Subcutaneous abdominal adipose tissue (tissue), 5 donors: ENCODE measurements around the gene ARPC1A.
A peak's percentile ranks its signal among the peaks of the same experiment; 100 is the strongest.
"Not testable (repeated sequence)": the region's sequence is repeated elsewhere in the genome, so short reads cannot be mapped to it uniquely, and the experiment has no call there.

Source experiments
- H3K27ac ChIP-seq: one replicate; pipeline ENCODE4 v1.7.0; 2013; ENCODE audit warnings: low read depth, mild to moderate bottlenecking, inconsistent platforms, low read length, moderate library complexity
- H3K27me3 ChIP-seq, 5 donors: one replicate each; pipeline ENCODE4 v1.7.0; 2013; ENCODE audit warnings: low read length in 5 of 5, inconsistent platforms in 1 of 5; ENCODE audit not compliant: control insufficient read depth in 5 of 5, insufficient read depth in 4 of 5
- H3K36me3 ChIP-seq, 5 donors: one replicate each; pipeline ENCODE4 v1.7.0; 2013; ENCODE audit warnings: low read length in 5 of 5; ENCODE audit not compliant: control insufficient read depth in 5 of 5, insufficient read depth in 5 of 5
- H3K4me1 ChIP-seq, 5 donors: one replicate each; pipeline ENCODE4 v1.7.0; 2013; ENCODE audit warnings: low read length in 5 of 5, mild to moderate bottlenecking in 3 of 5, moderate library complexity in 1 of 5; ENCODE audit not compliant: control insufficient read depth in 5 of 5, insufficient read depth in 5 of 5
- H3K4me3 ChIP-seq, 5 donors: one replicate each; pipeline ENCODE4 v1.7.0; 2013; ENCODE audit warnings: low read length in 5 of 5, low read depth in 1 of 5
- H3K9ac ChIP-seq, 5 donors: one replicate each; pipeline ENCODE4 v1.7.0; 2013; ENCODE audit warnings: low read length in 5 of 5, mild to moderate bottlenecking in 4 of 5, moderate library complexity in 3 of 5
- H3K9me3 ChIP-seq, 5 donors: one replicate each; pipeline ENCODE4 v1.7.0; 2013; ENCODE audit warnings: low read length in 5 of 5; ENCODE audit not compliant: control insufficient read depth in 5 of 5
- donor health status: healthy.
- donor health status: healthy.
- donor health status: healthy.
- donor health status: healthy.
- donor health status: healthy.

The ARPC1A gene

DNA sequence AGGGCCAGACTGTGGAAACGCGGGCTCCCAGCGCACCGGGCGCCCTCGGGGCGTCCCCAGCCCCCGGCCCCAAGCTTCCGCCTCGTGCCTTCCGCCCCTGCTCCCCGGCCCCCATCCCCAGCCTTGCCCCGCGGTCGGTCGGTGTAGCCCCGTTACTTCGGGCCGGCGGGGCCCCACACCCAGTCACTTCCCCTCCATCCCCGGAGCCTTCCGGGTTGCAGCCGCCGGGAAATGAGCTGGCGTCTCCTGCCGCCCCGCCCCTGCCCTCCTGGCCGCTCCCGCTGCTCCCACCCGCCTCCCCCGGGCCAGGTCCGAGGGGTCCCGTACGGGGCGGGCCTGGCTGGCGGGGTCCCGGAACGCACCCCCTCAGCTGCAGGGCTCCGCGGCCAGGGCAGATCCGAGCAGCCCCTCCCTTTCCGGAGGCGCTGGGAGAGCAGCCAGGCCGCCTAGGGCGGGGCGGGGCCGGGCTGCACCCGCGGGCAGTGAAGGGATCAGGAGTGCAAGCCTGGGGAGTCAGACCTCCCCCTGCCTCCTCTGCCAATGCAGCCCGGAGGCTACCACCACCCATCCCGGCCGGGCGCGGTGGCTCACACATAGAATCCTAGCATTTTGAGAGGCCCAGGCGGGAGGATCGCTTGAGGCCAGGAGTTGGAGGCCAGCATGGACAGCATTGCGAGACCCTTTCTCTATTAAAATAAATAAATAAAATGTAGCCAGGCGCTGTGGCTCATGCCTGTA, 49.5 kb downstream of the ARPC1A start:
- Histone ChIP-seq H3K27ac (peak overlapping the region; percentile 75), H3K36me3 (peaks cover 0 to 11% (median 0%) of the 10 kb centered on the region in 5 donors), H3K9me3 (no peaks in the 10 kb centered on the region), H3K9ac (peak overlapping the region in 3 of 5 donors; percentile 43 to 66 (median 55)), H3K27me3 (no peaks in the 10 kb centered on the region), H3K4me3 (peak overlapping the region in 4 of 5 donors; percentile 65 to 86 (median 78)), H3K4me1 (peaks cover 8 to 40% (median 34%) of the 10 kb centered on the region in 5 donors)

GRCh38 chr7:99379043-99379577, 53.4 kb downstream of the ARPC1A start:
- Histone ChIP-seq H3K9ac (peak overlapping the region; percentile 43 to 81 (median 76)), H3K36me3 (peaks cover 0 to 17% (median 10%) of the 10 kb centered on the region in 5 donors), H3K4me1 (peaks cover 10 to 47% (median 41%) of the 10 kb centered on the region in 5 donors), H3K27me3 (no peaks in the 10 kb centered on the region), H3K4me3 (peak overlapping the region in 4 of 5 donors; percentile 51 to 56 (median 55)), H3K9me3 (no peaks in the 10 kb centered on the region), H3K27ac (peak overlapping the region; percentile 98)

DNA sequence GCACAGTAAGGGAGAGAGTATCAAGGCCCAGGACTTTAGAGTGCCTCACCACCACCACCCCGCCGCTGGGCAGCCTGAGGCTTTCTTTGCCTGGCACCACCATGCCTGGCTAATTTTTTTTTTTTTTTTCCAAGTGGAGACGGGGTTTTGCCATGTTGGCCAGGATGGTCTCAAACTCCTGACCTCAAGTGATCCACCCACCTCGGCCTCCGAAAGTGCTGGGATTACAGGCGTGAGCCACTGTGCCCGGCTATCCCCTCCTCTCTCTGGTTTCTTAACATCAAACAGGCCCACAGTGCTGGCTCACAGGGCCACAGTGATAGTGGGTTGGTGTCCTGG, 54.0 kb downstream of the ARPC1A start:
- not testable (repeated sequence) for H3K27me3 ChIP-seq, H3K9me3 ChIP-seq
- peaks cover 10 to 44% (median 38%) of the 10 kb centered on the region in 5 donors for H3K4me1 ChIP-seq
- H3K36me3 ChIP-seq, result peaks cover 0 to 17% (median 10%) of the 10 kb centered on the region in 5 donors
- peak overlapping the region; percentile 98 for H3K27ac ChIP-seq
- H3K4me3 ChIP-seq, result peak overlapping the region; percentile 38 to 56 (median 54)
- H3K9ac ChIP-seq, result peak overlapping the region; percentile 43 to 81 (median 76)

GRCh38 chr7:99380032-99380822, 54.5 kb downstream of the ARPC1A start:
- Histone ChIP-seq H3K27ac (peak overlapping the region; percentile 98), H3K9ac (peak overlapping the region in 4 of 5 donors; percentile 43 to 81 (median 58)), H3K9me3 (no peaks in the 10 kb centered on the region), H3K27me3 (no peaks in the 10 kb centered on the region), H3K36me3 (peaks cover 0 to 17% (median 10%) of the 10 kb centered on the region in 5 donors), H3K4me3 (peak overlapping the region; percentile 38 to 56 (median 51)), H3K4me1 (peaks cover 10 to 43% (median 38%) of the 10 kb centered on the region in 5 donors)

DNA sequence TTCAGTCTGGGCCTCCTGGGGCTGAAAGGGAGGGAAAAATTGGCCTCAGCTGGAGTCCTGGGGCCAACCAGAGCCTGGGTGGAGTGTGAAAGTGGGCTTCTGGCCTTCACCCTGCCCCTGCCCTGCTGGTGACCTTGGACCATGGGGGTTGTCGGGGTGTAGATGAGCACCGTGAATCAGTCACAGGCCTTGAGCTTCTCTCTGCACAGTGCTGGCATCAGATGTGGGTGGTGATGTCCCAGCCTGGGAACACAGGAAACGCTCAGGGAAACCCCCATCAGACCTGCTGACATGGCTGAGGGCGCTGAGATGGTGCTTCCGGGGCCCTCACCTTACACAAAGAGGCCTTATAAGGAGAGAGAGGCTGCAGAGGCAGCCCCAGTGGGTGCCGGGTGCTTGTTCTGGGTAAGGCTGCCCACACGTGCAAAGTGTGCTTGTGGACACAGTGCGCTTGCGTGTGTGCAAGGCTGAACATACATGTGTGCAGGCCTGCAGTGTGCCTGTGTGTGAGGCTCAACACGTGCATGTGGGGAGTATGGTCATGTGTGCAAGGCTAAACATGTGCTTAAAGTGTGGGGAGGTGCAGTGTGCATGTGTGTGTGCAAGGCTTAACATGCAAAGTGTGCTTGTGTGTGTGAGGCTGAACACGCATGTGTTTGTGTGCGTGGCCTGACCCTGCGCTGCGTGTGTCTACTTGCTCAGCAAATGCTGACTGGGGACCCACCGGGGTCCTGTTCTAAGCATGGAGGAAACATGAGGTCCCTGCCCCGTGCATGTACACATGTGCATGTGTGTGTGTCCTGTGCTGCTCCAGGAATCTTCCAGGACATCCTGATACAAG, 55.3 kb downstream of the ARPC1A start:
- Histone ChIP-seq H3K9ac (peak overlapping the region in 3 of 5 donors; percentile 5 to 64 (median 52)), H3K4me3 (peak overlapping the region in 4 of 5 donors; percentile 3 to 56 (median 43)), H3K36me3 (peaks cover 0 to 21% (median 13%) of the 10 kb centered on the region in 5 donors), H3K27me3 (no peaks in the 10 kb centered on the region), H3K9me3 (no peaks in the 10 kb centered on the region), H3K27ac (peak overlapping the region; percentile 98), H3K4me1 (peaks cover 10 to 37% (median 34%) of the 10 kb centered on the region in 5 donors)

DNA sequence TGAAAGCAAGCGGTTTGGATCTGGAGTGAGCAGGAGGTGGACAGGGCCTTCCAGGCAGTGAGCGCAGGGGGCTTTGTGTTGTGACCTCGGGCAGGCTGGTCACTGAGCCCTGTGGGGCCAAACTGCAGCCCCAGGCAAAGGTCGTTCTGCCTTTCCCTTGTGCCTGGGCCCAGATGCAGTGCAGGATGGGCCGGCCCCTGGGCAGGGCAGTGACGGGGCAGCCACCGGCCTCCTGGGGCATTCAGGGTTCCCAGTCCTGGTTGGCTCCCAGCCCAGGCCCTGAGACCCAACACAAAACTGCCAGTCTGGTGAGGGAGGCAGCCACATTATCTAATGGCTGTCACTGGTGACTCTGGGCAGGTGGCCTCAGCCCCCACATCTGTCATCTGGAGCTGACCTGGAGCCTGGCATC, 56.0 kb downstream of the ARPC1A start:
- Histone ChIP-seq H3K27me3 (no peaks in the 10 kb centered on the region), H3K9me3 (no peaks in the 10 kb centered on the region), H3K36me3 (peaks cover 0 to 27% (median 17%) of the 10 kb centered on the region in 5 donors), H3K4me3 (no peak overlapping the region), H3K9ac (no peak overlapping the region), H3K27ac (no peak overlapping the region), H3K4me1 (peaks cover 10 to 33% (median 32%) of the 10 kb centered on the region in 5 donors)

DNA sequence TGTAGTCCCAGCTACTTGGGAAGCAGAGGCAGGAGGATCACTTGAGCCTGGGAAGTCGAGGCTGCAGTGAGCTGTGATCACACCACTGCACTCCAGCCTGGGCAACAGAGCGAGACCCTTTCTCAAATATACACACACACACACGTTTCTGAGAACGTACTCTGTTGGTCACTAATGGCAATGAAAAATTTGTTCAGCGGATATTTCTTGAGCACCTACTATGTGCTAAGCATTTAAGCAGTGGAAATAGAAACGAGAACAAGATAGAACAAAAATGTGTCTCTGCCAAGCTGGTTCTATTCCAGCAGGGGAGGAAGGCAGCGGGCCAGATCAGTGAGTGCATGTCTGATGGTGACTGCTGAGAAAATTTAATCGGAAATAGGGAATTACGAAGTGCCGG, 57.5 kb downstream of the ARPC1A start:
- Histone ChIP-seq H3K27ac (no peak overlapping the region), H3K4me3 (no peak overlapping the region), H3K36me3 (peaks cover 0 to 35% (median 20%) of the 10 kb centered on the region in 5 donors), H3K9ac (no peak overlapping the region), H3K4me1 (peaks cover 10 to 33% (median 32%) of the 10 kb centered on the region in 5 donors), H3K27me3 (no peaks in the 10 kb centered on the region), H3K9me3 (no peaks in the 10 kb centered on the region)

GRCh38 chr7:99383791-99384370, 58.2 kb downstream of the ARPC1A start:
- Histone ChIP-seq H3K4me3 (no peak overlapping the region), H3K36me3 (peaks cover 0 to 37% (median 24%) of the 10 kb centered on the region in 5 donors), H3K4me1 (peaks cover 10 to 33% (median 32%) of the 10 kb centered on the region in 5 donors), H3K9me3 (no peaks in the 10 kb centered on the region), H3K9ac (no peak overlapping the region), H3K27ac (no peak overlapping the region), H3K27me3 (no peaks in the 10 kb centered on the region)

GRCh38 chr7:99384523-99384922, 58.8 kb downstream of the ARPC1A start:
- Histone ChIP-seq H3K9ac (peak overlapping the region in 1 of 5 donors; percentile 23), H3K4me1 (peaks cover 5 to 27% (median 25%) of the 10 kb centered on the region in 5 donors), H3K27me3 (no peaks in the 10 kb centered on the region), H3K9me3 (no peaks in the 10 kb centered on the region), H3K36me3 (peaks cover 0 to 44% (median 28%) of the 10 kb centered on the region in 5 donors), H3K4me3 (no peak overlapping the region), H3K27ac (no peak overlapping the region)
